SK-N-MC (cell line): ENCODE data around the gene EPG5.

Experiments used
- EZH2 ChIP-seq: fragments of 200-600 bp; sonication (generic); IDR thresholded peaks from one replicate; pipeline ENCODE4 v1.6.1; 2017; ENCODE audit warnings: antibody characterized with exemption
- FOXP2 ChIP-seq: optimal IDR thresholded peaks from 2 replicates; pipeline ENCODE3; 2011; ENCODE audit warnings: mild to moderate bottlenecking, moderate library complexity; ENCODE audit not compliant: insufficient read depth; ENCODE audit errors: extremely low read length, control extremely low read depth
- POLR2AphosphoS5 ChIP-seq: IDR thresholded peaks from 2 replicates; pipeline ENCODE4 v1.6.1; 2012; ENCODE audit warnings: mild to moderate bottlenecking, low read depth, low read length, borderline replicate concordance

GRCh38 chr18:45829855-45830254 is 137.3 kb downstream of the EPG5 start:
- TF ChIP-seq FOXP2, result no peak
- TF ChIP-seq POLR2AphosphoS5, result no peak
- TF ChIP-seq EZH2, result no peak
